Measurements from ENCODE around the gene KIAA0232.
"Not testable (repeated sequence)": the region's sequence is repeated elsewhere in the genome, so short reads cannot be mapped to it uniquely, and the experiment has no call there.

- TF ChIP-seq, protein P1, sequence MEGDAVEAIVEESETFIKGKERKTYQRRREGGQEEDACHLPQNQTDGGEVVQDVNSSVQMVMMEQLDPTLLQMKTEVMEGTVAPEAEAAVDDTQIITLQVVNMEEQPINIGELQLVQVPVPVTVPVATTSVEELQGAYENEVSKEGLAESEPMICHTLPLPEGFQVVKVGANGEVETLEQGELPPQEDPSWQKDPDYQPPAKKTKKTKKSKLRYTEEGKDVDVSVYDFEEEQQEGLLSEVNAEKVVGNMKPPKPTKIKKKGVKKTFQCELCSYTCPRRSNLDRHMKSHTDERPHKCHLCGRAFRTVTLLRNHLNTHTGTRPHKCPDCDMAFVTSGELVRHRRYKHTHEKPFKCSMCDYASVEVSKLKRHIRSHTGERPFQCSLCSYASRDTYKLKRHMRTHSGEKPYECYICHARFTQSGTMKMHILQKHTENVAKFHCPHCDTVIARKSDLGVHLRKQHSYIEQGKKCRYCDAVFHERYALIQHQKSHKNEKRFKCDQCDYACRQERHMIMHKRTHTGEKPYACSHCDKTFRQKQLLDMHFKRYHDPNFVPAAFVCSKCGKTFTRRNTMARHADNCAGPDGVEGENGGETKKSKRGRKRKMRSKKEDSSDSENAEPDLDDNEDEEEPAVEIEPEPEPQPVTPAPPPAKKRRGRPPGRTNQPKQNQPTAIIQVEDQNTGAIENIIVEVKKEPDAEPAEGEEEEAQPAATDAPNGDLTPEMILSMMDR (IDR thresholded peaks at IDR 0.05 in 2 of 3, conservative IDR thresholded peaks at IDR 0.05 in 1 of 3; ENCODE audit: control insufficient read depth in 2 of 3, extremely low read depth in 1 of 3, insufficient read depth in 1 of 3, low read depth in 3 of 3, low read length in 3 of 3): not testable (repeated sequence)
- TF ChIP-seq BCLAF1 (IDR thresholded peaks at IDR 0.05); TAF1 (IDR thresholded peaks at IDR 0.05; ENCODE audit: borderline replicate concordance, low read depth, low read length); RAD21 (IDR thresholded peaks at IDR 0.05; ENCODE audit: insufficient read depth, low read depth, low read length); POLR2A (IDR thresholded peaks at IDR 0.05; ENCODE audit: low read depth, low read length); JUND (IDR thresholded peaks at IDR 0.05; ENCODE audit: low read depth, low read length); ASH2L (IDR thresholded peaks at IDR 0.05; ENCODE audit: borderline replicate concordance, low read depth); SP1 (IDR thresholded peaks at IDR 0.05; ENCODE audit: low read depth, low read length); POLR2AphosphoS5 (IDR thresholded peaks at IDR 0.05; ENCODE audit: low read length); SMAD1 (IDR thresholded peaks at IDR 0.05; ENCODE audit: low read depth, partially characterized antibody); HCFC1 (IDR thresholded peaks at IDR 0.05; ENCODE audit: low read length); CBFB (IDR thresholded peaks at IDR 0.05; ENCODE audit: low read depth): not testable (repeated sequence)
These were observed 26.2 kb upstream of the KIAA0232 start for GRCh38 chr4:6756345-6756744.

All from GM12878 (cell line).